ENCODE results near the gene ATRIP. TPM values are rescaled to one million over a fixed set of nuclear protein-coding genes. Genes with fewer than 3 reads are reported as not detected.
A peak's percentile ranks its signal among the peaks of the same experiment; 100 is the strongest.

ATRIP gene
- total RNA-seq, 1 donor from 2014 or later = 14.6 TPM

- Mint-ChIP-seq H3K27ac (peak overlapping the region; percentile 96), H3K9me3 (no peaks in the 10 kb centered on the region), H3K27me3 (no peaks in the 10 kb centered on the region), H3K4me1 (peaks cover 55% of the 10 kb centered on the region), H3K36me3 (ENCODE audit: low read depth) (peaks cover 44% of the 10 kb centered on the region), H3K4me3 (peak overlapping the region; percentile 89)
- peak; percentile 86 for DNase-seq
- POLR2A ChIA-PET = interaction anchor here (0.6 to 3.0 kb wide), 18 partner anchors 9 to 277 kb away, joined by 3 to 29 read pairs (median 5); partner anchors contain the start of genes ATRIP, CCDC51, CDC25A and SHISA5
- intact Hi-C loops (cut with micrococcal nuclease) = loop anchor here (1.0 to 2.0 kb wide), 5 partner anchors 8 to 83 kb away; partner anchors contain the start of gene ATRIP
- CTCF ChIA-PET = interaction anchor here (1.5 to 5.7 kb wide), 8 partner anchors 13 to 93 kb away, joined by 4 to 42 read pairs (median 7); no protein-coding TSS in a partner anchor
- TF ChIP-seq, protein P1, sequence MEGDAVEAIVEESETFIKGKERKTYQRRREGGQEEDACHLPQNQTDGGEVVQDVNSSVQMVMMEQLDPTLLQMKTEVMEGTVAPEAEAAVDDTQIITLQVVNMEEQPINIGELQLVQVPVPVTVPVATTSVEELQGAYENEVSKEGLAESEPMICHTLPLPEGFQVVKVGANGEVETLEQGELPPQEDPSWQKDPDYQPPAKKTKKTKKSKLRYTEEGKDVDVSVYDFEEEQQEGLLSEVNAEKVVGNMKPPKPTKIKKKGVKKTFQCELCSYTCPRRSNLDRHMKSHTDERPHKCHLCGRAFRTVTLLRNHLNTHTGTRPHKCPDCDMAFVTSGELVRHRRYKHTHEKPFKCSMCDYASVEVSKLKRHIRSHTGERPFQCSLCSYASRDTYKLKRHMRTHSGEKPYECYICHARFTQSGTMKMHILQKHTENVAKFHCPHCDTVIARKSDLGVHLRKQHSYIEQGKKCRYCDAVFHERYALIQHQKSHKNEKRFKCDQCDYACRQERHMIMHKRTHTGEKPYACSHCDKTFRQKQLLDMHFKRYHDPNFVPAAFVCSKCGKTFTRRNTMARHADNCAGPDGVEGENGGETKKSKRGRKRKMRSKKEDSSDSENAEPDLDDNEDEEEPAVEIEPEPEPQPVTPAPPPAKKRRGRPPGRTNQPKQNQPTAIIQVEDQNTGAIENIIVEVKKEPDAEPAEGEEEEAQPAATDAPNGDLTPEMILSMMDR (IDR thresholded peaks at IDR 0.05) = no peak
- ATAC-seq (ENCODE audit: low read depth) = peak; percentile 95
Observed at GRCh38 chr3:48465531-48466378, 19.2 kb downstream of the ATRIP start.

GRCh38 chr3:48466386-48467109 is 20.0 kb downstream of the ATRIP start:
- Mint-ChIP-seq H3K27ac (peak overlapping the region; percentile 96), H3K4me1 (peaks cover 62% of the 10 kb centered on the region), H3K9me3 (no peaks in the 10 kb centered on the region), H3K4me3 (peak overlapping the region; percentile 89), H3K36me3 (ENCODE audit: low read depth) (peaks cover 37% of the 10 kb centered on the region), H3K27me3 (no peaks in the 10 kb centered on the region)
- CTCF ChIA-PET = interaction anchor here (1.5 to 5.7 kb wide), 8 partner anchors 12 to 92 kb away, joined by 4 to 42 read pairs (median 7); no protein-coding TSS in a partner anchor
- TF ChIP-seq, protein P1 (IDR thresholded peaks at IDR 0.05) = no peak
- POLR2A ChIA-PET = interaction anchor here (0.6 to 3.0 kb wide), 21 partner anchors 8 to 278 kb away, joined by 3 to 29 read pairs (median 5); partner anchors contain the start of genes ATRIP, CCDC51, CDC25A and PFKFB4
- DNase-seq (no peak), ATAC-seq (ENCODE audit: low read depth) (peak; percentile 16)
- intact Hi-C loops (cut with micrococcal nuclease) = loop anchor here (1.0 to 2.0 kb wide), 2 partner anchors 20 to 66 kb away; partner anchors contain the start of gene ATRIP

GRCh38 chr3:48467110-48467454 is 20.5 kb downstream of the ATRIP start:
- Mint-ChIP-seq H3K9me3 (no peaks in the 10 kb centered on the region), H3K4me3 (peak overlapping the region; percentile 89), H3K4me1 (peaks cover 65% of the 10 kb centered on the region), H3K36me3 (ENCODE audit: low read depth) (peaks cover 37% of the 10 kb centered on the region), H3K27me3 (no peaks in the 10 kb centered on the region), H3K27ac (peak overlapping the region; percentile 96)
- intact Hi-C loops (cut with micrococcal nuclease) = loop anchor here (2.0 kb wide), 1 partner anchor 66 kb away; no protein-coding TSS in a partner anchor
- POLR2A ChIA-PET = interaction anchor here (0.8 to 3.0 kb wide), 15 partner anchors 10 to 225 kb away, joined by 3 to 29 read pairs (median 6); partner anchors contain the start of genes ATRIP, CCDC51, PFKFB4 and SHISA5
- TF ChIP-seq, protein P1 (IDR thresholded peaks at IDR 0.05) = no peak
- CTCF ChIA-PET = interaction anchor here (1.5 to 5.7 kb wide), 6 partner anchors 30 to 91 kb away, joined by 4 to 42 read pairs (median 9); no protein-coding TSS in a partner anchor
- ATAC-seq (ENCODE audit: low read depth) (no peak), DNase-seq (no peak)

DNA sequence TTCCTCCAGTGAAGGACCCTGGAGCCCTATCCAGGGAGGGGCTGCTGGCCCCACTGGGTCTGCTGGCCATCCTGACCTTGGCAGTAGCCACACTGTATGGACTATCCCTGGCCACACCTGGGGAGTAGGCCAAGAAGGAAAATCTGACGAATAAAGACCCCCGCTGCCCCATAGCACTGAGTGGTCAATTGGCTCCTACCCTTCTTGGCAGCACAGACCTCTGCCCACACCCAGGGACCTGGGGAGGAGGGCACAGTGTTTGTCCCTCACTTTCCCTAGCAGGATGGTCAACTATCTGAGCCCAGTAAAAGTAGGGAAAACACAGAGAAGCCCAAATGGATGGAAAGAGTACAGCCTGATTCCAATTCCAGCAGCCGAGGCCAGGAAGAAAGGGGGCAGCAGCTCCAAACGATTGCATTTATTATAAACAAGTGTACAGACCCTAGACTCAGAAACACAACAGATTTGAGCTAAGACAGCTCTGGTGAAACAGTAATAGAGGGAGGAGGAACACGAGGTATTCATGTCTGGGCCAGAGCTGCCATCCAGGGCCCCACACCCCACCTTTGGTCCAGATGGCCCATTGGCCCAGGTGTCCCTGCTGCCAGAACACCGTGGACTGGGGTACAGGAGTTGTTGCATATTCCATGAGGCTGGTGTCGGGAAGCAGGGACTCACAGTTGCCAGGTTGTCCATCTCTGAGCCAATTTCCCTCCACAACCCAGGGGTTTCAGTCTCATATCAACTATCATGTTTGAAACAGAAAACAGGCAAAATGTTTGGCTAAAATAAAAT is 21.1 kb downstream of the ATRIP start:
- peaks cover 38% of the 10 kb centered on the region for H3K36me3 Mint-ChIP-seq (ENCODE audit: low read depth)
- DNase-seq (no peak), ATAC-seq (ENCODE audit: low read depth) (no peak)
- no peaks in the 10 kb centered on the region for H3K27me3 Mint-ChIP-seq
- H3K4me1 Mint-ChIP-seq = peaks cover 66% of the 10 kb centered on the region
- H3K27ac Mint-ChIP-seq = peak overlapping the region; percentile 96
- peak overlapping the region; percentile 89 for H3K4me3 Mint-ChIP-seq
- TF ChIP-seq, protein P1 (IDR thresholded peaks at IDR 0.05) = no peak
- intact Hi-C loops (cut with micrococcal nuclease) = loop anchor here (2.0 kb wide), 1 partner anchor 67 kb away; no protein-coding TSS in a partner anchor
- ChIA-PET POLR2A (interaction anchor here (1.1 to 3.0 kb wide), 8 partner anchors 11 to 167 kb away, joined by 3 to 29 read pairs (median 17); partner anchors contain the start of genes ATRIP, CCDC51, PFKFB4 and SHISA5), CTCF (interaction anchor here (1.6 to 3.0 kb wide), 3 partner anchors 30 to 81 kb away, joined by 4 to 21 read pairs (median 10); no protein-coding TSS in a partner anchor)
- H3K9me3 Mint-ChIP-seq = no peaks in the 10 kb centered on the region
